Measurements from ENCODE around the gene CEP131. TPM values are rescaled to one million over a fixed set of nuclear protein-coding genes. Genes with fewer than 3 reads are reported as not detected.

Gene CEP131
- polyA plus RNA-seq, 3 donors: 5.0 to 12.7 (median 5.4) TPM

DNA sequence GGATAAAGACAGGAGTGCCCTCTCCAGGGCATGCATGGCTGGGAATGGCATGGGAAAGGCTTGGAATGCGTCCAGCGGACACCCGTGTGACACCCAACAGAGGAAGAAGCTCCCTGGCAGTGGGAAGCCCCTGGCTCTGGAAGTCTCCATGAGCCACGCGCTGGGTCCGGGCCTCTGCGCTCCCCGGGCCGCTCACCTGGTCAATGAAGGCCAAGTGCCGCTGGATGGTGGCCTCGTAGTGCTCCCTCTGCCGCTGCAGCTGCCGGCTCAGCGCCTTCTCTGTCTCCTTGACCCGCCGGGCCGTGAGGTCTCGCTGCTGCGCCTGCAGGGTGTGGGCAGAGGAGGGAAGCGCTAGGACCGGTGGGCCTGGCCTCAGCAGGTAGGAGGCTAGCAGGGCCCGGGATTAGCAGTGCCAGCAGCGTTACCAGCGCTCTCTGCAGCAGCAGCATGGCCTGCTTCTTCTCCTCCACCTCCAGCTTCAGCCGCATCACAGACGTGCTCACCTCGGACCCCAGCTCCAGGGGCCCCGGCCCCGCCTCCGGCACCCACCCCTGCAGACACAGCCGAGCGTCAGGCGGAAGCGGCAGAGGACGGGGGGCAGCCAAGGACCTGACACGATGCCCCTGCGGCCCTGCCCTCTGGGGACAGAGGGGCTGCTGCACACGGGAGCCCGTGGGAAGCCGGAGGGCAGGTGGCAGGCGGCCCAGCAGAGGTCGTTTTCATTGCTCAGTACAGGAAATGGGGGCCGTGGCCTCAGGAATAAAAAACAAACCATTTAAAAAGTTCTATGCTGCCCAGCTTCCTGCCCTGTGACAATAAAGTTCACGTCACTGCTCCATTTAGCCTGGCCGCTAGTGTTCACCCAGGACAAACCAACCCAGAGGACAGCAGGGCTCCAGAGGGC, 26.0 kb downstream of the CEP131 start:
- H3K27ac ChIP-seq (ENCODE audit: low read depth, low read length): no peak overlapping the region
- WGBS, 3 donors: 72 to 88% (median 79%) methylated on average over 43 to 45 of the region's 45 CpGs

GRCh38 chr17:81195941-81196495, 26.7 kb downstream of the CEP131 start:
- 89 to 93% (median 93%) methylated on average over 14 of the region's 14 CpGs for WGBS, 3 donors
- H3K27ac ChIP-seq (ENCODE audit: low read depth, low read length): no peak overlapping the region

DNA sequence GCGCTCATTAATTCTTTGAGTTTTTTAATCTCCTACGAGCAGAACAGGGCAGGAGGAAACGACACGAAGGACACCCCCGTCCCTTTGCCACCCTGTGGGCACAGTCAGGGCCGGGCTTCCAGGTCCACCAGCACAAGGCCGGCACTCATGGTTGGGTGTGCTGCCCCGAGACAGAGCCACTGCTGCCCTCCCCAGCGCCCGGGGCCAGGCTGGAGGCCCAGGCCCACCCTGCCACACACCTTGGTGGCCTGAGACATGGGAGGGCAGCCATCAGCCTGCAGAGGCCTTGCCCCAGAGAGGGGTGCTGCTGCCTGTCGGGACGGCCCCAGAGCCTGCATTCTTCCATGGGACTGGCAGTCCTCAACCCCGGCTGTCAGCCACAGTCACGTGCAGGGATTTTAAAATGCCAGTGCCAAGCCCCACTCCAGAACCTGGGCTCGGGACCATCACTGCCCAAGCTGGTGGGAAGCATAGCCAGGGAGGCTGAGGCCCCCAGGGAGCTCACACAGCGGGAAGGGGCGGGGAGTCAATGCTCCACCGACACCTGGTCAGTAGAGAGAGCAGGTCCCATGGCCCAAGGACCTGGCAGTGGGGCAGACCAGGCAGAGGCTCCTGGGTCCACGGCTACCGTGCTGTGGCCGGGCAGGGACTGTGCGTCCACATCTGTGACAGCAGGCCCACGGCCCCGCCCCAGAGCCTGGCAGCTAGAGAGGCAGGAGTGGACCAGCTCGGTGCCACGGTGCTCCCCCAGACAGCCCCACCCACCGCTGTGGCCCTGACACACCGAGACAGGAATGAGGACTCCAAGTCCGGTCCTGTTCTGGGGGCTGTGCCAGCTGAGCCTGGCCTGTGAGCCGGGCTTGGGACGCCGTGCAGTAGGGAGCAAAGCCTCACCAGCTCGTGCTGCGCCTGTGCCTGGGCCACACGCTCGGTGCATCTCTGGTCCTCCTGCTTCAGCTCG, 27.5 kb downstream of the CEP131 start:
- no peak overlapping the region for H3K27ac ChIP-seq (ENCODE audit: low read depth, low read length)
- 91 to 94% (median 92%) methylated on average over 37 of the region's 37 CpGs for WGBS, 3 donors

DNA sequence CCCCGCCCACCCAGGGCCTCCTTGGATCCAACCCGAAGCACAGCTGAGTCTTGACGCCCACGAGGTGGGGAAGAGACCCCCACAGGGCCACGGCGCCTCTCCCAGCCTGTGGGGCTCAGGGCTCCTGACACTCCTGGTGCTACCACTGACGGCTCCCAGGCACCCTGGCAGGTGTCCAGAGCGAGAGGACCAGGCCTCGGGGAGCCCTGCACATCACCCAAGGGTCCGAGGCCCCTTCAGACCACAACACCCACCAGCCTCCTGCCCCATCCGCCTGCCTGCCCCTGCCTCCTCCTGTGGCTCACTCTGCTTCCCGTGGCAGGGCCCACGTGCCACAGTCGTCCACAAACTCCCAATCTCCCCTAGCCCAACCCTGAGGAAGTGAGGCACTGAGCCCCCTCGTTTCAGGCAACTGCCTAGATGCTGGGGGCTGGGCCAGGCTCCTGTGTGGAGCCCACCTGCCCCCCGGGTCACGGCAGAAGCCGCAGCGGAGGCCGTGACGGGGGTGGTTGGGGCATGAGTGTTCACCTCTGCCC, 28.5 kb downstream of the CEP131 start:
- H3K27ac ChIP-seq (ENCODE audit: low read depth, low read length): no peak overlapping the region
- 88 to 93% (median 93%) methylated on average over 21 of the region's 21 CpGs for WGBS, 3 donors

- 82 to 85% (median 82%) methylated on average over 37 to 38 of the region's 38 CpGs for WGBS, 3 donors
- H3K27ac ChIP-seq (ENCODE audit: low read depth, low read length): no peak overlapping the region
These were observed 29.1 kb downstream of the CEP131 start for GRCh38 chr17:81193470-81194224.

GRCh38 chr17:81193051-81193410, 29.7 kb downstream of the CEP131 start:
- H3K27ac ChIP-seq (ENCODE audit: low read depth, low read length): no peak overlapping the region
- WGBS, 3 donors: 85 to 94% (median 90%) methylated on average over 17 of the region's 17 CpGs

DNA sequence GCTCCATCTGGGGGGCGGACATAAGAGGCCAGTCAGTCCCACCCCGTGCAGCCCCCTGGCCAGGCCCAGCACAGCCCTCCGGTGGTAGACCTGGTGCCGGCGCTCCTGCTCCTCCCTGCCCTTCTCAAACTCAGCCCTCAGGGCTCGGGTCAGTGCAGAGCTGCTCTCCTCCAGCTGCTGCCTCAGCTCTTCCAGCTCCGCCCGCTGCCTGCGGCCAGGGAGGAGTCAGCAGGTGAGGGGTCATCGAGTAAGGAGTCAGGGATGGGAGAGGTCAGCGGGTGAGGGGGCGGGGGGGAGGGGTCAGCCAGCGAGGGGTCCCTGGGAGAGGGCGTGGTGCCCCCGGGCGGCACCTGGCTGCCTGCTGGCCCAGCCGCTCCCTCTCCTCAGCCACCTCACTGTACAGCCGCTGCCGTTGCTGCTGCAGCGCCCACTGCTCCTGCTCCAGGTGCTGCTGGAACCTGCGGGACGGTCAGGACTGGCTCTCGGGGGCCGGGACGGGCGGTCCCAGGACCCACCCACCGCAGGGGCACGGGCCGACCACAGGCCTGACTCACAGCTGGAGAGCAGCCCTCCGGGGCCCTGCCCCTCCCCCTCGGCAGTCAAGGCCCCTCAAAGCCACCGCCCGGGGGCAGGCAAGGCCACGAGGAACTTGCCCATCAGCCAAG, 30.2 kb downstream of the CEP131 start:
- 83 to 89% (median 85%) methylated on average over 26 to 34 of the region's 34 CpGs for WGBS, 3 donors
- H3K27ac ChIP-seq (ENCODE audit: low read depth, low read length): no peak overlapping the region

DNA sequence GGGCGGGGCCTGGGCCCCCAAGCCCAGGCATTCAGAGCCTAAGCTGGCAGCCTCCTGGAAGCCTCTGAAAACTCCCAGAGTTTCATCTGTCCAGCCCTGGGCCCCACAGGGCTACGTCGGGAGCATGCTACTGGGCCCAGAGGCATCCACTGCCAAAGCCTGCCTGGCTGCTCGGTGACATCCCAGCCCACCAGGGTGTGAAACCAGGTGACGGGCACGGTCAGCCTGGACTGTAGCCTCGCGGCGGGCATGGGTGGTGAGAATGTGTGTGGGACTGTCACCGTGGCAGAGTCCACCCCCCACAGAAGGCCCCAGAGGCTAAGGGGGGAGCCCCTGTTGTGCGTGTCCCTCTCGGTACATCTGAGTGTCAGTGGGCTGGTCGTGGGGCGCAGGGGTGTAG, 31.1 kb downstream of the CEP131 start:
- 88 to 95% (median 91%) methylated on average over 14 of the region's 14 CpGs for WGBS, 3 donors
- H3K27ac ChIP-seq (ENCODE audit: low read depth, low read length): no peak overlapping the region

GRCh38 chr17:81191116-81191515, 31.6 kb downstream of the CEP131 start:
- H3K27ac ChIP-seq (ENCODE audit: low read depth, low read length): no peak overlapping the region
- 90 to 94% (median 93%) methylated on average over 19 to 20 of the region's 20 CpGs for WGBS, 3 donors

GRCh38 chr17:81190591-81190990, 32.2 kb downstream of the CEP131 start:
- 96 to 97% (median 97%) methylated on average over 28 of the region's 28 CpGs for WGBS, 3 donors
- no peak overlapping the region for H3K27ac ChIP-seq (ENCODE audit: low read depth, low read length)

GRCh38 chr17:81189670-81190530, 32.9 kb downstream of the CEP131 start:
- WGBS, 3 donors: 81 to 90% (median 86%) methylated on average over 27 of the region's 27 CpGs
- no peak overlapping the region for H3K27ac ChIP-seq (ENCODE audit: low read depth, low read length)

- H3K27ac ChIP-seq (ENCODE audit: low read depth, low read length): no peak overlapping the region
- 92 to 96% (median 93%) methylated on average over 7 of the region's 7 CpGs for WGBS, 3 donors
These were observed 33.7 kb downstream of the CEP131 start for GRCh38 chr17:81189016-81189415.

DNA sequence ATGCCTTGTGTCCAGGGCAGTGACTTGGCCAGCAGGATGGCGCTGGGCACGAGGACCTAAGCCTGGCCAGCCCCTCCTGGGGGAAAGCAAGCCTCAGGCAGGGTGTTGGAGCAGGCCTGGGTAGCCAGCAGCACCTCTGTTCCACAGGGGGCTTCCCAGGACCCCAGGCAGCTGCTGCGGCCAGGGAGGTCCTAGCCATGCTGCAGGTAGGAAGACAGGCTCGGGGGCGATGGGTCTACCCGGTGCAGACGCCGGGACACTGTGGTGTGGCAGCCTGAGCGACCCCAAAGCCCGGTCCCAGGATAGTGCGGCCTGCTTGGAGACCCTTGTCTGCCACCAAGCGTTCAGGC, 34.3 kb downstream of the CEP131 start:
- H3K27ac ChIP-seq (ENCODE audit: low read depth, low read length): no peak overlapping the region
- WGBS, 3 donors: 94 to 96% (median 95%) methylated on average over 12 of the region's 12 CpGs

DNA sequence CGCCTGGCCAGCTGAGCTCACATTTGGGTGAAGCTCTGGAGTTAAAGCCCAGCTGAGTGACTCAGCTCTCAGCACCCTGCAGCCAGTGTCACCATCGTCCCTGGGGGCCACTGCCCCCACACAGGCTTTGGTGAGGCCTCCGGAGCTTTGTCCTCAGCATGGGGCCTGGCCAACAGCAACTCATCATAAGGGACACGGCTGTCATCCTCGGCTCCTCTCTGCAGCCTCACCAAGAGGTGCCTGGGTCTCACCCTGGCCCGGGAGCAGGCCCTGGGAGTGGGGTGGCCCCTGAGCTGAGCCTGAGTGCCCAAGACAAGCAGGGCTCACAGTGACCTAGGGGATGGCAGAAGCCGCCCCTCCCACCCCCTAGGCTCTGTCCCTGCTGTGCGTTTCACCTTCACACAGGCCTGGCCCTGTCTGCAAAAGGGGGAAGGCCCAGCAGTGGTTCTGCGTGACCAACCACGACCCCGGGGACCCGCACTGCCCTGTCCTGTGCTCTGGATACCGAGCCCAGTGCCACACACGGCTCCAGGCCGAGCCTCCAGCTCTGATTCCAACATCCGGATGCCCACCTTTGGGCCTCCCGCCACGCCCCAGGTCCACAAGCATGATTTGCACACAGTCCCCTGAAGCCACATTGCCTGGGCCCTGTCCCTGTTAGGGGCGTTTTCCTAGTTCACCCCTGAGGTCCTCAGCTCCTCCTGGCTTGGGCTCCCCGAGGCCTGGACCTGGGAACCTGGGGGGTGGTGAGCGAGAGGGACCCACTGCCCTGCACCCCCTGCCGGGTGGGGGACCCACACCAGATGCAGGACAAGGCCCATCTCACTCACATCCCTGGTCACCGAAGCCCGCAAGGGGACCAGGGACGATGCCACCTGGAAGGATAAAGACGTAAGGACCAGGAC, 34.9 kb downstream of the CEP131 start:
- WGBS, 3 donors: 90 to 92% (median 91%) methylated on average over 25 to 26 of the region's 26 CpGs
- no peak overlapping the region for H3K27ac ChIP-seq (ENCODE audit: low read depth, low read length)

DNA sequence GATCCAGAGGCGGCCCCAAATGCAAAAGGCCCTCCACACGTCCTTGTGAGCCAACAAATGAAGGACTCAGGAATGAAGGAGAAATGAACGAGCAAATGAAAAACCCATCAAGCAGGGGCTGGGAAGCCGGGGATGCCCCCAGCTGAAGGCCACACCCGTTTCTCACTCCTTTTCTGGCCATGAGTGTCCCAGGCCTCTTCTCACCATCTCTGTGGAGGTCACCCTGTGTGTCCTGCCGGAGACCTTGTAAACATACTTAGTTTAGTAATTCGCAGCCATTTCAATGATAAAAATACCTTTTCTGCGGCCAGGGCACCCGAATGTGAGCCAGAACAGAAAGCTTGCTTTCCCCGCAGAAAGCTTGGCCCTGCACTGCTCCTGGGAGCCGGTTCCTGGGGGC, 35.6 kb downstream of the CEP131 start:
- no peak overlapping the region for H3K27ac ChIP-seq (ENCODE audit: low read depth, low read length)
- 91 to 96% (median 95%) methylated on average over 11 of the region's 11 CpGs for WGBS, 3 donors

DNA sequence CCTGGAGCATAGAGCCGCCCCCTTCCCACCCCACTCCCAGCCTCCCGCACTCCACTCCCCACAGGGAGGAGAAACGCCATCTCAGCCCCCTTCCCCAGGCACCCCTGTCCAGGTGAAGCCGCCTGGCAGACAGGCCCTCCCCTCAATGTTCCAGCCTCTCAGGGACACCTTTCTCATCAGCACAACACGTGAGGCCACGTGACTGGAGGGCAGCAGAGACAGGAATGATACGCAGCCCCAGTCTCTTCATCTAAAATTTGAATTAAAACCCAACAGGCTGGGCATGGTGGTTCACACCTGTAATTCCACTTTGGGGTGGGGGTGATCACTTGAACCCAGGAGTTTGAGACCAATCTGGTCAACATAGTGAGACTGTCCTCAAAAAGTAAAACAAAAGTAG, 36.6 kb downstream of the CEP131 start:
- WGBS, 3 donors: 78 to 93% (median 85%) methylated on average over 5 to 7 of the region's 7 CpGs
- H3K27ac ChIP-seq (ENCODE audit: low read depth, low read length): no peak overlapping the region
